Activated CD8-positive, alpha-beta memory T cell treated with anti-CD3 and anti-CD28 coated beads for 4 hours (primary cell): ENCODE measurements around the gene SORCS2.

Source experiments
- DNase-seq, 2 donors: peaks; one replicate each; pipeline ENCODE4 v3.0.0-alpha.2; 2020; ENCODE audit warnings: low read depth in 2 of 2

The SORCS2 gene

GRCh38 chr4:7773401-7774180 lies 581.3 kb downstream of the SORCS2 start:
- no peak for DNase-seq

GRCh38 chr4:7774301-7775294 lies 582.3 kb downstream of the SORCS2 start:
- DNase-seq = no peak

GRCh38 chr4:7775396-7775795 lies 583.1 kb downstream of the SORCS2 start:
- no peak for DNase-seq

GRCh38 chr4:7777017-7777710 lies 584.8 kb downstream of the SORCS2 start:
- no peak for DNase-seq

- DNase-seq = no peak
Measured at GRCh38 chr4:7777871-7778509, 585.7 kb downstream of the SORCS2 start.

- no peak for DNase-seq
Measured at GRCh38 chr4:7778510-7779431, 586.4 kb downstream of the SORCS2 start.

- DNase-seq = no peak
Measured at GRCh38 chr4:7779432-7779768, 587.1 kb downstream of the SORCS2 start.

- no peak for DNase-seq
Measured at GRCh38 chr4:7780751-7781348, 588.5 kb downstream of the SORCS2 start.

- no peak for DNase-seq
Measured at GRCh38 chr4:7781366-7781765, 589.0 kb downstream of the SORCS2 start.

- DNase-seq = no peak
Measured at GRCh38 chr4:7781993-7782392, 589.7 kb downstream of the SORCS2 start.

GRCh38 chr4:7782783-7783182 lies 590.4 kb downstream of the SORCS2 start:
- no peak for DNase-seq

GRCh38 chr4:7783541-7783940 lies 591.2 kb downstream of the SORCS2 start:
- no peak for DNase-seq

GRCh38 chr4:7784131-7784870 lies 592.0 kb downstream of the SORCS2 start:
- DNase-seq = no peak

- DNase-seq = no peak
Measured at GRCh38 chr4:7785017-7785416, 592.7 kb downstream of the SORCS2 start.

GRCh38 chr4:7786040-7786439 lies 593.7 kb downstream of the SORCS2 start:
- DNase-seq = no peak

- no peak for DNase-seq
Measured at GRCh38 chr4:7786517-7786916, 594.2 kb downstream of the SORCS2 start.

GRCh38 chr4:7787067-7787466 lies 594.7 kb downstream of the SORCS2 start:
- no peak for DNase-seq

- DNase-seq = no peak
Measured at GRCh38 chr4:7787681-7788141, 595.4 kb downstream of the SORCS2 start.

- no peak for DNase-seq
Measured at GRCh38 chr4:7788193-7788592, 595.9 kb downstream of the SORCS2 start.
